Stimulated activated CD8-positive, alpha-beta memory T cell treated with anti-CD3 and anti-CD28 coated beads, Interleukin-15, amount 100 ng/mL, for 24 hours (primary cell): Measurements from ENCODE around the gene PRICKLE2.

Experiments used
- DNase-seq: peaks from one replicate; pipeline ENCODE4 v3.0.0-alpha.2; 2020; ENCODE audit warnings: low read depth

Gene PRICKLE2, protein sequence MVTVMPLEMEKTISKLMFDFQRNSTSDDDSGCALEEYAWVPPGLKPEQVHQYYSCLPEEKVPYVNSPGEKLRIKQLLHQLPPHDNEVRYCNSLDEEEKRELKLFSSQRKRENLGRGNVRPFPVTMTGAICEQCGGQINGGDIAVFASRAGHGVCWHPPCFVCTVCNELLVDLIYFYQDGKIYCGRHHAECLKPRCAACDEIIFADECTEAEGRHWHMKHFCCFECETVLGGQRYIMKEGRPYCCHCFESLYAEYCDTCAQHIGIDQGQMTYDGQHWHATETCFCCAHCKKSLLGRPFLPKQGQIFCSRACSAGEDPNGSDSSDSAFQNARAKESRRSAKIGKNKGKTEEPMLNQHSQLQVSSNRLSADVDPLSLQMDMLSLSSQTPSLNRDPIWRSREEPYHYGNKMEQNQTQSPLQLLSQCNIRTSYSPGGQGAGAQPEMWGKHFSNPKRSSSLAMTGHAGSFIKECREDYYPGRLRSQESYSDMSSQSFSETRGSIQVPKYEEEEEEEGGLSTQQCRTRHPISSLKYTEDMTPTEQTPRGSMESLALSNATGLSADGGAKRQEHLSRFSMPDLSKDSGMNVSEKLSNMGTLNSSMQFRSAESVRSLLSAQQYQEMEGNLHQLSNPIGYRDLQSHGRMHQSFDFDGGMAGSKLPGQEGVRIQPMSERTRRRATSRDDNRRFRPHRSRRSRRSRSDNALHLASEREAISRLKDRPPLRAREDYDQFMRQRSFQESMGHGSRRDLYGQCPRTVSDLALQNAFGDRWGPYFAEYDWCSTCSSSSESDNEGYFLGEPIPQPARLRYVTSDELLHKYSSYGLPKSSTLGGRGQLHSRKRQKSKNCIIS

DNA sequence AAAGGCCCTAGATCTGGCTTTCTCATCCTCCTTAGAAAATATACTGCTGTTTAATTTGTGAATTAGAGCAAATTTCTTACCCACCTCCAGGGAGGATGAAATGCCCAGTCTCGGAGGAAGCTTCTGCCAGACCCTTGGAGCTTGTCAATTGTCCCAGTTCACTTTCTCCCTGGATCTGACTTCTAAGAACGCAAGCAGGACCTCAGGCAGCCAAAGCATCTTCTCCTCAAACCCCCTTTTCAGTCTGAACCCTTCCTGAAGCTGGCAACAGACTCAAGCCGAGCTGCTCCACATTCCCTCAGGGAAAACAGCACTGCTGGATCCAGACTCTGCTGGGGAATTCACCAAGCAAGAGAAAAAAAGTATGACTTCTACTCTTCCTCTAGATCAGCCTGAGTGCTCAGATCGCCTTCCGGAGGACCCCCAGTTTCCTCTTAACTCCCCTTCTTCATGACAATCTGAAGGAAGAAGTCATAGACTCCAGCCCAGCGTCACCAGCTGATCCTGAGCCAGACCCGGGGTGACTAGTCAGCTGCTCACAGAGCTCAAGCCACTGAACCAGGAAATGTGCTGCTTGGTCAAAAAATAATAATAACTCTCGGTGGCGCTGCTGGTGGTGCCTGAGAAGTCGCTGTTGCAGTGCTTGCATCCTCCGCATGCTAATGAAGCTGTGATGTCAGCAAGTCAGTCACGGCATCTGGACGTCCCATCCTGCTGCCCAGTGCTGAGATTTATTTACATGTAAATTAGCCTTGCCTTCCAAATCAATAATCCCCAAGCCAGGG, at the start of gene PRICKLE2:
TSS of gene PRICKLE2 (minus strand) at position 641 of the 785 bp plus-strand sequence. CDS start 26,539 bp downstream, outside the sequence.
- DNase-seq, result no peak

DNA sequence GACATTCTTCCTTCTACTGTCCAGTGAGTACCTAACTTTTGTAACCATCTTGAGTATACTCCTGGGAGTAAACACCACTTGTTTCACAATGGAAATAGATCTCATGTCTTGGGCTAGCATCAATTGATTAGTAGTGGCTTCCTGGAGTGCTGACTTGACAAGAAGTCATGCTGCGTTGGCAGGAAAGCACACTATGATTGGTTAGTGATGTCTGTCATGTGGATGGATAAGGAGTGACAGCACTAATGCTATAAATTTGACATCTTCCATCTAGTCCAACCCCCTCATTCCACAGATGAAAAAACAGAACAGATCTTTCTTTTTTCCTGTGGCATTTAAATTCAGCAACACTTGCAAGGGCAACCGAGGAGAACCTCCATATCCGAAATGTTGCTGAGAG, 47.6 kb upstream of the PRICKLE2 start:
- no peak for DNase-seq

GRCh38 chr3:64272271-64272670, 47.0 kb upstream of the PRICKLE2 start:
- no peak for DNase-seq

DNA sequence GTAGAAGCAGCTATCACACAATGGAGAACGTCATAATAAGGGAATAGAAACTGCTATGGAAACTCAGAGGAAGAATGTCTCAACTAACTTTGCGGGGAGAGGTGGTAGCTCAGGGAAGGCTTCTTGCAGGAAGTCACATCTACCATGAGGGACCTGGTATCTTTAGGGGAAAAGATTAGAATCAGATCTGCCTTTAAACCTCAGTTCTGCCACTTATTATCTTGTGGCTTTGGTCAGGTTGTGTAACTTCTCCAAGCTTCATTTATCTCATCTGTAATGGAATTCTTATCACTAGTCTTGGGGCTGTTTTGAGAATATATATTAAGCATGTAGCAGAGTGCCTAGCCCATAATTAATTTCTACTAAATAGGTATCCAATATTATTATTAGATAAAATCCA, 46.4 kb upstream of the PRICKLE2 start:
- no peak for DNase-seq

DNA sequence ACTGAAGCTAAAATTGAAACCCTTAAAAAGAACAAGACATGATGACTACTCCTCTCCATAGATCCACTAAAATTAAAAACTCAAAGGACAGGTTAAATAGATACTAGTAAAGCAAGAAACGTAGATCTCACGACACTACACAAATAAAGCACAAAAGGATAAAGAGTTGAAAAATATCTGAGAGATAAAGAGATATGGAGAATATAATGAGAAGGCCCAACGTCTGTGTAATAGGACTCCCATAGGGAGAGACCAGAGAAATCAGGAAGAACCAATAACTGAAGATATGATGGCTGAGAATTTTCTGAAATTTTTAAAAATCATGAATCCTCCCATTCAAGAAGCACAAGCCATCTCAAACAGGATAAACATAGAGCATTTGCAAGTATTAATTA, 45.6 kb upstream of the PRICKLE2 start:
- no peak for DNase-seq

DNA sequence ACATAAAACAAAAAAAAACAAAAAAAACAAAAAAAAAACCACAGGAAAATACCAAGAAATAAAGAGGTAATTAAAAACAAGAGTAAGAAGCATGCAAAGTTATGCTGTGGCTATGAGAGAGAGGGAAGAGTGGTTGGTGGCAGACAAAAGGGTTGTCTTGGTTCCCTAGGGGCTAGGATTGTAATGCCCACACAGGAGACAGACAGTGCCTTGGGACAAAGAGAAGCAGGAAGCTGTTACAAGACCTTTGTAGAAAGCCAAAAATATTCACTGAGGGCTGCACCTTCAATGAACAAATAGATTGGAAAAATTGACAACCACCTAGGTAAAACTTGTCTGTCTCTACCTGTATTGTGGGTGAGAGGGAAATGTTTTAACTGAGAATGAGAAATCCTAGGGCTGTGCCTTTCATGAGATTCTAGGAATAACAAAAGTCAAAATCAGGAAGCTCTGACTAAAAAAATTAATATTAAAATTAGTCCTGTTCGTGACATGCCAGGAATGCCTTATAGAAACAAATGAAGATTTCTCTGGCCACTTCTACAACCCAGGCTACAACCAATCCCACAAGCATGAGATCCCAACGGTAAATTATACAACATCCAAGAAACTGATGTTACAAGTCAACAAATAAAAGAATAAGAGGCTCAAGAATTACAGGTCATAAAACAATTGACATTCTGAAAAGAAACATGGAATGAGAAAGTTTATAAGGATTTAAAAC, 45.0 kb upstream of the PRICKLE2 start:
- DNase-seq, result no peak

DNA sequence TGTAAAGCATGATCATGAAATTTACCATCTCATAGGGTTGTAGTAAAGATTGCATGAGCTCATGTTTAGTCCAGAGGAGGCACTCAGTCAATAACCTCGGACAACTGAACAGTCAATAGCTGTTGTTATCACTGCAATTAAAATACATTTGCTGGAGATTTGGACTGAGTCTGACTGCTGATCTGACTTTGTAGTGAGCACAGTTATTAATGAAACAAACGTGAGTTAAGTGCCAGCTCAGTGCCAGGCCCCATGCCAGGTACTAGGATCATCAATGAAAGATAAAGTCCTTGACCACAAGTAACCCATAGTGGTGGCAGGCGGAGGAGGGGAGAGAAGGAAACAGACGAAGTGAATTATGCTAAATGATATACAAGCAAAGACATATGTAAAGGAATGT, 43.7 kb upstream of the PRICKLE2 start:
- DNase-seq, result no peak

- no peak for DNase-seq
These were observed 42.7 kb upstream of the PRICKLE2 start for GRCh38 chr3:64267721-64268604.

- no peak for DNase-seq
These were observed 41.7 kb upstream of the PRICKLE2 start for GRCh38 chr3:64266983-64267382.

DNA sequence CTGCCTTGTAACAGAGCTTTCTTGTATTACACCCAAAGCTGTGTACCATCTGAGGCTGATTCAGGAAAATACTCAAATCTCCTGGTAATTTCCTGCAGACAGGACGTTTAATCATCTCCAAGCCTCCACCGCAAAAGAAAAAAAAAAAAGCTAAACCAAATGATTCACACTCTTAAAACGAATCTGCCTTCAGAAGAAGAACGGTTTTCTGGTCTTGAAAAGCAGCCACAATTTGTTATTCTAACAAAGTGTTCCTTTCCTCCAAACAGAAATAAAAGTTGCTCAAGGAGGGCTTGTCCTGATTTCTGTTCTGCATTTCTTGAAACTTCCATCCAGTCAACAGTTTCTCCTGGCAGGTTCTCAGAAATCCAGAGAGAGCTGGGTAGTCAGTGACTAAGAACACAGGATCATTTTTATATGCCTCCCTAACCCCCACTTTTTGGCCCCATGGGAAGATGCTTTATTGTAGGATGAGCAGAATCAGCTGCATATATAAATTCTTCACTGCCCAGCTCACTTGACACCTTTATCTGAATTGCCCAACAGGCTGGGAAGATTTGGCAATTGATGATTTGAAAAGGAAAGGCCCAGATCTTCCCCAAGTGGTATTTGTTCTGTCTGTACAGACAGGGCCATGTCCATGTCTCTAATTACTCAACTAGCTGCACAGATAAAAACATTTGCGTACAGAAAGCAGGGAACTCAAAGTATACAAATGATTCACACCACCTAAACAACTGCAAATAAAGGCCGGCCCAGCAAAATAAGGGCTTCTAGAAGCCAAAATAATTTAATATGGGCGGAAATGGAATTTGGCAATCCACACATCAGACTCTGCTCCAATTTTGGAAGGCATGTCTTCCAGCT, 41.0 kb upstream of the PRICKLE2 start:
- no peak for DNase-seq

GRCh38 chr3:64265646-64266045, 40.4 kb upstream of the PRICKLE2 start:
- DNase-seq, result no peak

GRCh38 chr3:64264501-64265109, 39.3 kb upstream of the PRICKLE2 start:
- DNase-seq, result no peak

DNA sequence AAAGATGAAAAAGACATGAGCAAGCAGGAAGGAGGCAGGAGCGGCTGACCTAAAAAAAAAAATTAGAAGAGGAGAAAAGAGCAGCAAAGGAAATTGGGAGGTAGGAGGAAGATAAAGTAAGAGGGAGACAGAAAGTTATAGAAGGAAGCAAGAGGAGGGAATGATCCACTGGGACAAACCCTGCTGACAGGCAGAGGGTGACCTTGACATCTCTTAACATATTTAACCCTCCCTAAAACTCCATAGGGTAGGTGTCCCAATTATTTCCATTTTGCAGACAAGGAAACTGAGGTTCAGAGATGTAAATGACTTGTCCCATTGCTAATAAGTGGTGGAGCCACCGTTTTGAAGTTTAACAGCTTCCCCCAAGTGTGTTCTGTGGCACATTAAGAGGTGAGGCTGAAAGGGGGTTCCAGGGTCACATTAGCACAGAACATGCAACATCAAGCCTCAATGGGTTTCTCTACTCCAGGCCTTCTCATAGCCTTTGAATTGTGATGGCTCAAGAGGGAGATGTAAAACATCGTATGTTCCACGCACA, 37.4 kb upstream of the PRICKLE2 start:
- no peak for DNase-seq

GRCh38 chr3:64260431-64260830, 35.2 kb upstream of the PRICKLE2 start:
- DNase-seq, result no peak

DNA sequence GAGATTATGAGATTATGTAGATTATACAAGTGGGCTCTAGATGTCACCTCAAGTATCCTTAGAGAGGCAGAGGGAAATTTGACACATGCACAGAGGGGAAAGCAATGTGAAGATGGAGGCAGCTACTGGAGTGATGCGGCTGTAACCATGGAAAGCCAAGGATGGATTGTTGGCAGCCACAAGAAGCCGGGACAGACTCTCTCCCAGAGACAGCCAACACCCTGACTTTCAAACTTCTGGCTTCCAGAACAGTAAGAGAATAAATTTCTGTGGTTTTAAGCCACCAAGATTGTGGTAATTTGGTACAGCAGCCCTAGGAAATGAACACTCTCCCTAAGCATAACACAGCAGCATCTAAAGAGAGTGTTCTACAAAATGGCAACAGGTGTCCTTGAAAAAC, 34.4 kb upstream of the PRICKLE2 start:
- no peak for DNase-seq

- DNase-seq, result no peak
These were observed 32.0 kb upstream of the PRICKLE2 start for GRCh38 chr3:64257100-64257755.

GRCh38 chr3:64255741-64256340, 30.6 kb upstream of the PRICKLE2 start:
- DNase-seq, result no peak

DNA sequence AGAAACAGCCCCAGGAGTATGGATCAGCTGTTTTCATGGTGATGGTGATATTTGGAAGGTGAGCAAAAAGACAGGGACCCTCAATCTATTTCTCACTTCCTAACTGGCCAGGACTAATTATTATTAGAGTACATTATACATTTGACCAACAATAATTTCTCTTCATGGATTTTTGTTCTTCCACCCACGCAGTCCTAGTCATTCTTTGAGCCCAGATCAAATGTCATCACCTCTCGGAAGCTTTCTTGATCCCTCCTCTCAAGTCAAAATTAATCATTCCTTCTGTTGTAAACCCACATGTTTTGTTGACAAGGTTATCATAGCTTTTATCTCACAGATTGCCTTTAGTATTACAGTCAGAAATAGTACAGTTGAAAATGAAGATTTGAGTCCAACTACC, 29.2 kb upstream of the PRICKLE2 start:
- no peak for DNase-seq
